Thyroid gland (tissue), 4 donors: Measurements from ENCODE around the gene EBLN1.

Source experiments
- CTCF ChIP-seq, 6 experiments: fragments of 200-600 bp in 3 of 6; fragments of 450-650 bp in 3 of 6; sonication (generic) in 3 of 6; IDR thresholded peaks; one replicate each; pipeline ENCODE4 v1.5.1; 2016 to 2019; ENCODE audit warnings: antibody characterized with exemption in 6 of 6, mild to moderate bottlenecking in 2 of 6, inconsistent platforms in 1 of 6, moderate library complexity in 1 of 6
- POLR2A ChIP-seq, 2 donors: fragments of 450-650 bp; IDR thresholded peaks; one replicate each; pipeline ENCODE4 v1.6.1; 2017; ENCODE audit warnings: antibody characterized with exemption in 2 of 2, mild to moderate bottlenecking in 2 of 2, moderate library complexity in 1 of 2

- no peak for TF ChIP-seq CTCF (IDR thresholded peaks at IDR 0.05)
- no peak for TF ChIP-seq POLR2A (IDR thresholded peaks at IDR 0.05)
Observed at GRCh38 chr10:22219308-22219707, 1.5 kb upstream of the EBLN1 start.
